GM21515 (cell line): ENCODE results near the gene SLC39A3.

ENCODE experiments used
- ATAC-seq: cut with Tn5 transposase; IDR thresholded peaks from one replicate; pipeline ENCODE4 v1.9.1; 2021; ENCODE audit not compliant: unreplicated experiment

SLC39A3 gene, protein sequence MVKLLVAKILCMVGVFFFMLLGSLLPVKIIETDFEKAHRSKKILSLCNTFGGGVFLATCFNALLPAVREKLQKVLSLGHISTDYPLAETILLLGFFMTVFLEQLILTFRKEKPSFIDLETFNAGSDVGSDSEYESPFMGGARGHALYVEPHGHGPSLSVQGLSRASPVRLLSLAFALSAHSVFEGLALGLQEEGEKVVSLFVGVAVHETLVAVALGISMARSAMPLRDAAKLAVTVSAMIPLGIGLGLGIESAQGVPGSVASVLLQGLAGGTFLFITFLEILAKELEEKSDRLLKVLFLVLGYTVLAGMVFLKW

DNA sequence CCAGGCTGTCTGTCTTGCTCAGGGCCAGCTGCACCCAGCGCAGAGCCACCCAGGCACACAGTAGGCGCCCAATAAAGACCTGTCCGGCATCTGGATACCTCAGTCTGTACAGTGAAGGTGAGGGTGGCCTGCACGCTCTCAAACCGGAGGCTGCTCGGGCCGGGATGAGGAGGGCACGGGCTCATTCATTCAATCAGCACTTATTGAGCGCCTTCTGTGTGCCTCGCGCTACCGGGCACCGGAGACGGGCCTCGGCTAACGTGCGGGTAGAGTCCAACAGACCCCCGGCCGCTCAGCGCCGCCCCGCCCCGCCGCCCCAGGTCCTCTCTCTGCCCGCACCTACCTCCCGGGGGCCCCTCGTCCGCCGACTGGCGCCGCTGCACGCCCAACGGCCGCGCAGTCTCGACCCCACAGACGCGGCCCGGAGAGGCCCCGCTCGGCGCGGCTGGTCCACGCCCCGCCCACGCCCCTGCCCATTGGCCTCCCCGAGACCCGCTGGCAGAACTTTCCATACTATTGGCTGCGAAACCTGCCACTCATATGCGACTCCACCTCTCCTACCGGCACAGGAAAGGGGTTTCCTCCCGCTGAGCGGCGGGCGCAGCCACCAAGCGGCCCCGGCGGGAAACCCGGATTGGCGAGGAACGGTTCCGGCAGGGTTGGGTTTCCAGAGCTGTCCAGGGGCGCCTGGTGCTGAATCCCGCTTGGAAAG lies at the start of gene SLC39A3:
Gene SLC39A3 (minus strand): TSS at position 416 of the 712 bp plus-strand sequence. CDS start 2,760 bp downstream, outside the sequence.
- peak; percentile 91 for ATAC-seq

DNA sequence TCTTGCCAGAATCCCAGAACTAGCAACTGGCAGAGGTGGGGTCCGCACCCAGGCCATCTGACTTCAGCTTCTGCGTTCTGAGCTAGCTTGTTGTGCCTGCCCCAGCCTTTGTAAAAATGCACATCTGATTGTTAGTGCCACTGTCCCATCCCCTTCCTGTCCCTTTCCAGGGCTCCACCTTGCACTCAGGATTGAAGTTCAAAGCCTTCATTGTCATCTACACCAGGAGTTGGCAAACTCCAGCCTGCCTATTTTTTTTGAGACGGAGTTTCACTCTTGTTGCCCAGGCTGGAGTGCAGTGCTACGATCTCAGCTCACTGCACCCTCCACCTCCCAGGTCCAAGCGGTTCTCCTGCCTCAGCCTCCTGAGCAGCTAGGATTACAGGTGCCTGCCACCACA lies 48.4 kb upstream of the SLC39A3 start:
- no peak for ATAC-seq

DNA sequence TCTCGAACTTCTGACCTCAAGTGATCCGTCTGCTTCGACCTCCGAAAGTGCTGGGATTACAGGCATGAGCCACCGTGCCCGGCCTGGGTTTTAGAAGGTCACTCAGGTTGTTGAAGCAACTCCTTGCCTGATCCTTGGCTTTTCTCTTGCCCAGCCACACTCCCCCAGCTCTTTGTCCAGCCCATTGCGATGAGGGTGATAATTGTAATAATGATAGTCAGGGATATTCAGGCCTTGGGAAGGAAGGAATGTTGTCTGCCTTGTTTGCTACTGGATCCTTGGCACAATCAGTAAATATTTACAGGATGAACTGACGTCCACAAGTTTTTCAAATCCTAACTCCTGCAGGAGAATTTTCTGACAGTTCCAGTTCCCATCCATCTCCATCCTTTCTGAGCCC lies 47.3 kb upstream of the SLC39A3 start:
- ATAC-seq: no peak

DNA sequence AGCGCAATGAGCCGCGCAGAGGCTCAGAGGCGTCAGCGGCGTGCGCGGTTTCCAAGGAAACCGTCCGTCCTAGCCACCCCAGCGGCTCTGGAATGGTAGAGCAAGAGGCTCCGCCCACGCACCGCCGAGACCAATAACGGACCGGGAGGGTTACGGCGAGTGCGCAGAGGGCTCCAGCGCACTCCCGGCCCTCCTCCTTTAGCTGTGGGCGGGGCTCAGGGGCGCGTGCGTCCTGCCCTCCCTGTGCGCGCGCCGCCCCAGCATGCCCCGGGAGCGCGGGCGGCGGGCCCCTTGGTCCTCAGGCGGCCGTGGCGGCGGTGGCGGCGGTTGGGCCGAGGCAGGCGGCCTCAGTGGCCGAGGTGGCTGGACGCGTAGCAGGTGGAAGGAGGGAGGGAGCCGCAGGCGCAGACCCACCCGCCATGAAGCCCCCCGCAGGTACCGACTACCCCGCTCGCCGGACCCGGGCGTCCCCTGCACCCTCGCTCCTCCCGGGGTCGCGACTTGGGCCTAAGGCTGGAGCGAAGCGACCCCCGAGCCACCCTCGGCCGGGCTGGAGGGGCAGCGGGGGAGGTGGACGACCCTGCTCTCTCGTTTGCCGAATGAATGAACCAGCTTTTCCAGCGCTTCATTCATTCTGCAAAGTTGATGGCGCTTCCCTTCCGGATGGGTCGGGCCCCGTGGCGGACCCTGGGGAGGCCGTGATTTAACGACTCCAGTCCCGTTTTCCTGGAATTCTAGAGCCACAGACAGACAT lies 45.6 kb upstream of the SLC39A3 start, which contains the start of gene THOP1:
Gene THOP1 (plus strand): TSS at position 260 of the 754 bp plus-strand sequence. CDS start 160 bp downstream, at position 420.
- peak; percentile 50 for ATAC-seq

DNA sequence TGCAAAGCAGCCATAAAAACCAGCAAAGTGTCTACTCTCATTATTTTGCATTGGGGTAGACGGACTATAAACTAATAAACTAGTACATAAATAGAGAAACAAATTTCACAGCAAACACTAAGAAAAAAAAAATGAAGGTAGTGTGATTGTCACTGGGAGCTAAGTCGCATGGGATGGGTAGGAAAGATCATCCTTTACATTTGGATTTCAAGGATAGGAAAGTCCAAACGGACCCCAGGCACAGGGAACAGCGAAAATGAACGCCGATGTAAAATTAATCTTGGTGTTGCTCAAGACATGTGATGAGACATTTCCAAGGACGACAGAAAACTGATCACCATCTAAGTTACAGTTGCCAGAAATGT lies 43.9 kb upstream of the SLC39A3 start:
- ATAC-seq: no peak

DNA sequence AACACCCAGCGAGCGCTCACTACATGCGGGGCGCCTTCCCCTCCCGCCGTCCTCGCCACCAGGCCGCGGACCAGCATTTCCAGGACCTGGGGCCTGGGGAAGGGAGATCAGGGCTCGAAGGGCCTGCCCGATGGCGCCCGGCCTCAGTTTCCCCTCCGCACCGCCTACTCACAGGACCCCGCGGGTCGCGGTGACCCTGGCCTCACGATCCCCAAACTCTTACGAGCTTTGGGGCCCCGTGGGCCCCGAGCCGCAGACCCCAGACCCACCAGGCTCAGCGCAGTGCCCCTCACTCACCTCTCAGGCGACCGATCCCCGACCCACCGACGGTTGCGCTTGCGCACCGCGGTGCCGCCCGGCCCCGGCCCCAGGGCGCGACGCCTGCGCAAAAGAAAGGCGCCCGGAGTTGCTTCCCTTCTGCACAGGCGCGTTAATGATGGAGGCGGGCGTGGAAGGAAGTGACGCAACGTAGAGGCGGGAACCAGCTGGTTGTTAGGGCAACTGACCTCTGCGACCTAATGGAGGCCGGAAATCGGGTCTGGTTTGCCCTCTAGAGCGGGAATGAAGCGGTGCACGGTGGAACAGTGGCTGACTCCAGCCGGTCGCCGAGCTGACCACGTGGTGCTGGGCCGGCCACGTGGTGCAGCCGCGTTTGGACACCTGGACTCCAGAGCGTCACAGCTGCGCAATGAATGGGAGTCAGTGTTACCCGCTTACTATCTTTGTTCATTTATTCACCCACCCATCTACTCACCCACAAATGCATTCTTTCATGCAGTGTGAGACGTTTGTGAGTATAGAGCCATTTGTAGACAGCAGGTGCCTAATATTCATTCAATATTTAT lies 43.3 kb upstream of the SLC39A3 start, which contains the start of gene SGTA:
Gene SGTA (minus strand): TSS at position 338 of the 845 bp plus-strand sequence. CDS start 14,205 bp downstream, outside the sequence.
- peak; percentile 72 for ATAC-seq

DNA sequence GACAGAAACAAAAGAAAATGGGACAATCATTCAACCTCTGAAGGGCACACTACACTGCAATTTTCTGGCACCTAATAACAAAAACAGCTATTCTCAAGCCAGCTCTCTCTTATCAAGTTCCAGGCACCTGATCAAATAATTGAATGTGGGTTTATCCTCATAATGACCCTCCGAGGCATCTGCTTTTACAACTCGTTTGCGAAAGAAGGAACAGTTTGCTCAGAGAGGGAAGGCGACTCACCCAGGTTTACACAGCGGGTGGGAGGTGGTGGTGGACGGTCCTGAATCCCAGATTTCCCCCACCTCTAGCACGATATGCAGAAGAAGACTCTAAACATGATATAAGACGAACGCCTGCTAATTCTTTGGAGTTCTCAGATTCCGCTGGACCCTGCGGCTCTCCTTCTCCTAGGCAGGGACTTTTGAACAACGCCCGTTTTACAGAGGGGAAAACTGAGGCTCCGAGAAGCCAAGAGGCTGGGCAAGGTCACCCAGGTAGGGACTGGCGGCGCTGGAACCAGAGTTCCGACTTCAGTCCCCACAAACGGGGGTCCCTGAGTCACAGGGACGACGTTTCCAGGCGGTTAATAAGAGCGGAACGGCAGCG lies 42.6 kb upstream of the SLC39A3 start:
- ATAC-seq: no peak

DNA sequence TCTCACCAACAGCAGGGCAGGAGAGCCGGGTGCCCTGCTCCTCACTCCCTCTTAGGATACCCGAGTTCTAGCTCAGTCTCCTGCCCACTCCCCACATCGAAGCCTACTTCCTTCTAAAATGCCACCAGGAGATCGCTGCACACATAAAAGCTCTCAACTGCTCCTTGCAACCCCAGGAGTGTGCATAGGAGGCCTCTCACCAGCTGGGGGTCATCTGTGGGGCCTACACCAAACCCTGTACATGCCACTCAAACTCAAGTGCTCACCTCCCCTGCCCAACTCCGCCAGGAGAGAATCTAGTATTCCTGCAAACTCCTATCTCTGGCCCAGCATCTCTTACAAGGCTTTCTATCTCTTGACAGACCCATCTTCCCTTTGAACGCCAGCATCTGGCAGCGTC lies 40.5 kb upstream of the SLC39A3 start:
- no peak for ATAC-seq

DNA sequence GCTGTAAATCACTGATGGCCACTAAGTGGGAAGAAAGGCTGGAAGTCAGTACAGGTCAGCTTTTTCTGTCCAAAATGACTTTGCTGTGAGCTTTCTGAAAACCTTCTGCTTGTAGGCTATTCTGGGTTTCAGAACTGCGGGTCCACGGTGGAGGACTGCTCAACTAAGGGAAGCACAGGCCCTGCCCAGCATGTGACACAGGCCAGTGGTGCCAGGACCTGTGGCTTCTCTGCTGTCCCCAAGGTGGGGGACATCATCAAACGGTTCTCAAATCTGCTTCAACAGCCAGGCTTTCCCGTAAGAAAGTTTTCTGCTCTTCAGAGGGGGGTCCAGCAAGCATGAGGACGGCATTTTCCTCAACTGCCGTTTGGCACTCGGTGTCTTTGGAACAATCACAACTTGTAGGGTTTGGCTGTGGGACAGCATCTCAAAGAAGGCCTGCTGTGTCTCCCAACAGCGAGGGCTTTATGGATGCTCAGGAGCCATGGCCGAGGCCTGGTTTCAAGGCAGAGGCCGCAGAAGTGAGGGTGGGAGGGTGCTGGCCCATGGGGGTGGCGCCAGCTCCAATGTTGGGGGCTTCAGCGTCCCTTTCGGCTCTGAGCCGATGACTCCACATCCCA lies 39.4 kb upstream of the SLC39A3 start:
- no peak for ATAC-seq

DNA sequence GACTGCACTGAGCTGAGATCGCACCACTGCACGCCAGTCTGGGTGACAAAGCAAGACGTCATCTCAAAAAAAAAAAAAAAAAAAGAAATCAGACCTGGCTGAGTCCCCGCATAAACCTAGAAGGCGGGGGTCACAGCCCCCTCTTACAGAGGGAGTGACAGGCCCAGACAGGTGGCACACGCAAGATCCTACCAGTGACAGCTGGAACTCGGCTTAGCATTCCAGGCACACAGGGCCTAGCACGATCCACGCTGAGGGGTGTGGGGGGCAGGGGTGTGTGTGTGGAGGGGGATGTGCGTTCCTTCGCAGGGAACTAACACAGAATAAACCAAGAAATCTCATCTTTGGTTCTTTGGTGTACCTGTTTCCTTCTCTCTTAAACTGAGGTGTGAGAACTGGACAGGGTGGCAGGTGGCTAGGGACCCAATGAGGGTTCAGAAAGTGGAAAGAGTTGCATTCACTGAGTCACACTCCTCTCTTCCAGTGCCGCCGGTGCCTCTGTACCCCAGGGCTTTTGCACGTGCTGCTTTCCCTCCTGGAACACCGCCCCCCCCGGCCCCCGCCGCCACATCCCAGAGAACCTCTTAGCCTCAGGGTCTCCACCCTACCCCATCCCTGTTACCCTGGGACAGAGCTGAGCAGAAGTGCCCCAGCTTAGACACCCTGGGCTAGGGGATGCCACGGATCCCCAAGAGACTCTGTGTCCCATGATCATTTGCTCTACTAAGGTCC lies 38.3 kb upstream of the SLC39A3 start:
- no peak for ATAC-seq

DNA sequence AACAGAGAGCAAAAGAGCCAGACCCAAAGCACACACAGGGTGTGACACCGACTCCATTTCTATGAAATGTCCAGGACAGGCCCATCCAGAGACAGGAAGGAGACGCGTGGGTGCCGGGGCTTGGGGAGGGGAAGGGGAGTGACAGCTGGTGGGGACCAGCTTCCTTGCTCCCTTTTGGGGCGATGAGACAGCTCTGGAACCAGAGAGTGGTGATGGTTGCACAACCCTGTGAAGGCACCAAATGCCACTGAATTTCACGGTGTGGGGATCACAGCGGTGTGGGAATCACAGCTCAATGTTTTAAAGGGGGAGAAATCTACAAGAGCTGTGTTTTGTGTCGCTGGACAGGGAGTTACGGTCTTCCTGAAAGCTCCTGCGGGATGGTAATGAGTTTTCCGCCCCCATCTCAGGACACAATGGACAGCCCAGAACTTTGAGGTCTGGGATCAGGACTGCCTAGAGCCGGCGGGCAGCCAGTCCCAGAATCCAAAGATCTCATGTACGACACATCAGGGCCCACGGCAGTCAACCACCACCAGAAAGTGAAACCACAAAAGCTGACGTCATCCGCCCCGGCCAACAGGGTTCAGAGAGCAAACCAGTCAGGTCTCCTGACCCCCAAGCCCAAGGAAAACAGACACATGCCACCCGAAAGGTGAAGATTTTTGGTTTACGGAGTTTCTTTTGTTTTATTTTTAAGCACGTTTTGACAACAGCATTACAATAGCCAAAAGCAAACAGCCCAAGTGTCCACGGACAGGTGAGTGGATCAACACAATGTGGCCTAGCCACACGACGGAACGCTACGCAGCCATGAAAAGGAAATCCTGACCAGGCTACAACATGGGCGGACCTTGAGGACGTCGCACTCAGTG lies 36.0 kb upstream of the SLC39A3 start:
- ATAC-seq: no peak

DNA sequence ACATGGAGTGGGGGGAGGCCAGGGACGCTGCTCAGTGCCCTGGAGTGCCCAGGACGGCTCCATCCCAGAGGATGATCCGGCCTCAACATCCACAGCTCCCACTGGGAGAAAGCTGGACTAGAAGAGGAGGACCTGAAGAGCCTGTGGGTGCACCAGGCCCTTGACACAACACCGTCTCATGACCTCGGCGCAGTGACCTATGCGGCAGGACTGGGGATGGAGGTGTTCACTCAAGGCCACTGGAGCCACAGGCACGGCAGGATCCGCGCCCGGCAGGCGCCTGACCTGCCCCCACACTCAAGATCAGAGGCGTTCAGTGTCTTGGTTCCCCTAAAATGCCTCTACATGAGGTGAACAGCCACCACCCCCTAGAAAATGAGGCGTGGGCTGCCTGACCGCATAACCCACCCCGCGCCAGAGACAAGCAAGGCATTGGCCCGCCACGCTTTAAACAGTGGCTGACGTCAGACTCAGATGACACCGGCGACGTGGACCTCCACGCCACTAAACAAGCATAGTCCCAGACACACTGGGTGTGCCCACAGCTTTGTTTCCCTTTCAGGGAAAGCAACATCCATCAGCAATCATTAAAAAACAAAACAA lies 35.2 kb upstream of the SLC39A3 start:
- no peak for ATAC-seq

DNA sequence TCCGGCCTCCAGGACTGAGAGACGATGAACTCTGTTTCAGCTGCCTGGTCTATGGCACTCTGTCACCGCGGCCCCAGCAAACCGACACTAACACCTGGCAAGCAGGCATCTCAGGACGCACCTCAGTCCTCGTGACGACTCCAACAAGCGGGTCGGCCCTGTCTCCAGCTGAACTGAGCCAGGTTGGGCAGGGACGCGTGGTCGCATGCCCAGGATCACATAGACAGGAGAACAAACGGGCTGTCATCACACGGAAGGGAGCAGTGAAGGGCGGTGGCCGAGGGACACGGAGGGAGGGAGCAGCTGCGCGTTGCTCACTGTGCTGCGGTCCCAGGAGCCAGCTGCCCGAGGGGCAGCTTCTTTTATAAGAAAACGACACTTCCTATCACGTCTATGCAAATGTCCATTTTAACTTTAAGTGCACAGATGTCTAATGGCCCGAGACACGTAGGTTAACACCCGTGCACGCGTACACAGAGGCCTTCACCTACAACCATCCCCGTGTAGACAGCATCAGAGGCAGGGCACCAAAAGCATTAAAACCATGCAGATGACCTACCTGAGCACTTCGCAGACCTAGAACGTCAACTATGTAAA lies 34.4 kb upstream of the SLC39A3 start:
- ATAC-seq: no peak

DNA sequence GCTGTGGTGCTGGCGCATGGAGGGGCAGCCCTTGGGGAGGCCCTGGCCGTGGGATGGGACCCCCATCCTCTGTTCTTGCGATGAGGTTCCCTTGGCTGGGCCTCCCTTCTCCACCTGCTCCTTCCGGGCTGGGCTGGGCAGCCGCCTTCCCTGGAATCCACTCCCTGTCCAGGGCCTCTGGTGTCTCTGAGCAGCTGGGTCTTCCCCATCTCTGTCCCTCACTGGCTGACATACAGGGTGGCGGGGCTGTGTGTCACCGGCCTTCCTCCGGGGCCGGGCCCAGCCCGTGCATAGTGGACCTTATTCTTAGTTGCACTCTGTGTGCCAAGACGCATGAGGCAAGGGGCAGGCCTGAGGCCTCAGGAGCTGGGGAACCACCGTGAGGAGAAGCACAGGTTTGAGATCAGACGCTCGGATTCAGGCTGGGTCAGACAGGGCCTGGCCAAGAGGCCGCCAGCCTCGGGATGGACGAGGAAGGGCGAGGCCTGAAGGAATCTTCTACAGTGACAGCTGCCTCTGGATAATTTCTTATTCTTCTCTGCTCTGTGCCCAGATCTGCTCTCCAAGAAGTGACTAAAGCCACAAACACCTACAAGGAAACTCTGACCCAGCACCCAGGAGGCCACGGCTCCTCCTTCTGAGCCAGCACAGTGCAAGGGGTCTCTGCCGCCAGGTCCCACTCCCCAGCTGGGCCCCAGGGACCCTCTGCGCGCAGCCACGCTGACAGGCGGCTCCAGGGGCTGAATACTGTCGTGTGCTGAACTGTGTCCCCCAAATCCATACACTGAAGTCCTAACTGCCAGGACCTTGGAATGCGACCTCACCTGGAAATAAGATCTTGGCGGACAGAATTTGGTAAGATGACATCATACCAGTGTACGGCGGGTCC lies 32.2 kb upstream of the SLC39A3 start:
- no peak for ATAC-seq

DNA sequence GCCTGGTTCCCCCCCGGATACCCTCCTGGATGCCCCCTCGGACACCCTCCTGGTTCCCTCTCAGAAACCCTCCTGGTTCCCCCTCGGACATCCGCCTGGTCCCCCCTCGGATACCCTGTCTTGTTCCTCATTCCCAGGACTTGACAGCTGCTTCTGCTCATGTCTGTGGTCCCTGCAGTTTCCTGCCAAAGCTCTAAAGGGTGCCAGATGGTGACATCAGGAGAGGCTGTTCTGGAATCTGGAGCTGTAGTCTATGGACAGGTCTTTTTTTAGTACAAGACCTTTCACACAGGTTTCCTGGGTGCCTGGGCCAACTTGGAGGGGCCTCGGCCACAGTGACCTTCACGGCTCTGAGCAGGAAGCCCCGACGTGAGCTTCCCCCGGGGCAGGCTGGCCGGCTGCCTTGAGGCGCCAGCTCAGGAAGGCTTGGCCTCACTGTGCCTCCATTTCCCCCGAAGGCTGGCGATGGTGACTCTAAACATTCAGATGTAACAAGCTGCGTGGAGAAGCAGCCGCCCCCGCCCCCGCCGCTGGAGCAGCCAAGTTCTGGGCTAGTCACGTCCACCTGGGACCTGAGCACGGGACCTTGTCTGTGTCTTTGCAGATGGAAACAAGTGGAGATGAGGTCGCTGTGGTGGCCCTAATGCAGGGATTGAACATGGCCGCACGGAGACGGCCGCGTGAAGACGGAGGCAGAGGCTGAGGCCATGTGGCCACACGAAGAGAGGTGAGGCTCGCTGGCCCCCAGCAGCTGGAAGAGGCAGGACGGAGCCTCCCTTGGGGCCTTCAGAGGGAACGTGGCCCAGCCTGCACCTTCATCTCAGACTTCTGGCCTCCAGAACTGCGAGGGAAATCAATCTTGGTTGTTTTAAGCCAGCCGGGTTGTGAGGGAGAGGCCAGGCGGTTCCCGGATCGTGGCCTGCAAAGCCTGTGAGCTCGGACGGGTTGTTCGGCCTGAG lies 30.5 kb upstream of the SLC39A3 start:
- ATAC-seq: no peak
